HCT116 (cell line): Measurements from ENCODE around the gene PKP2. TPM values are rescaled to one million over a fixed set of nuclear protein-coding genes. Genes with fewer than 3 reads are reported as not detected.

Experiments used
- ATAC-seq: fragments of 200-7000 bp; cut with Tn5 transposase; 2 replicates; pipeline ENCODE4 v1.9.1; 2020; ENCODE audit warnings: mild to moderate bottlenecking, moderate library complexity
- BruUV-seq: library from RNA; stranded (reverse); fragments of 400-500 nt; replicated peaks from 2 replicates; lab custom pipeline; 2021; lab: Mats Ljungman, UMichigan
- CTCF ChIA-PET: fragments of 300-600 bp; sonication (Branson Sonifier 250); formaldehyde crosslinking; loops from one replicate; lab custom pipeline; 2021; ENCODE audit warnings: antibody characterized with exemption; lab: Charles Lee
- POLR2A ChIA-PET: fragments of 300-600, 350-600 bp; sonication (Branson Sonifier 250); formaldehyde crosslinking; loops from one replicate; lab custom pipeline; 2021; ENCODE audit warnings: antibody characterized with exemption; lab: Charles Lee
- RAD21 ChIA-PET, 2 experiments: fragments of 300-600 bp; sonication (Branson Sonifier 250); formaldehyde crosslinking; loops; one replicate each; lab custom pipeline; 2023; ENCODE audit warnings: low total read pairs in 2 of 2; ENCODE audit not compliant: uncharacterized antibody in 2 of 2, unreplicated experiment in 2 of 2, low non-redundant PET in 1 of 2; lab: Charles Lee
- DNase-seq: peaks from one replicate; pipeline ENCODE4 v3.0.0-alpha.2; 2010; ENCODE audit warnings: low read depth, low spot score
- H2AFZ ChIP-seq: fragments of 200-600 bp; shearing (Covaris generic), sonication (generic); 2 replicates; pipeline ENCODE4 v1.6.1; 2017; ENCODE audit warnings: low read depth, mixed run types, mixed read lengths, antibody characterized with exemption, low read length; ENCODE audit not compliant: poor library complexity, severe bottlenecking
- H3K27ac ChIP-seq: 2 replicates; pipeline ENCODE4 v1.5.1; 2012; ENCODE audit warnings: low read depth, low read length
- H3K27me3 ChIP-seq: fragments of 200-600 bp; sonication (generic); 2 replicates; pipeline ENCODE4 v1.6.1; 2016; ENCODE audit warnings: mixed run types, low read length, mixed read lengths; ENCODE audit not compliant: insufficient read depth
- H3K36me3 ChIP-seq, 2 experiments: fragments of 200-500 bp in 1 of 2; fragments of 200-600 bp in 1 of 2; sonication (Bioruptor generic) in 1 of 2; sonication (generic) in 1 of 2; 2 replicates each; pipeline versions ENCODE4 v1.5.1 to v1.6.1; 2014 to 2016; ENCODE audit warnings: low read length in 2 of 2, inconsistent platforms in 1 of 2, mixed read lengths in 1 of 2, mixed run types in 1 of 2; ENCODE audit not compliant: insufficient read depth in 2 of 2, control insufficient read depth in 1 of 2
- H3K4me1 ChIP-seq, 2 experiments: fragments of 200-600 bp in 1 of 2; sonication (generic) in 1 of 2; 2 replicates each; pipeline versions ENCODE4 v1.5.1 to v1.6.1; 2012 to 2017; ENCODE audit warnings: low read length in 2 of 2, inconsistent platforms in 1 of 2, mild to moderate bottlenecking in 1 of 2, mixed read lengths in 1 of 2, mixed run types in 1 of 2, moderate library complexity in 1 of 2; ENCODE audit not compliant: insufficient read depth in 2 of 2, control insufficient read depth in 1 of 2
- H3K4me2 ChIP-seq: fragments of 200-600 bp; sonication (generic); 2 replicates; pipeline ENCODE4 v1.6.1; 2017; ENCODE audit warnings: mixed run types, low read length, mixed read lengths
- H3K4me3 ChIP-seq, 2 experiments: fragments of 200-600 bp in 1 of 2; sonication (generic) in 1 of 2; replicated peaks in 1 of 2; 2 replicates each; pipeline ENCODE4 v1.5.1; 2011 to 2016; ENCODE audit warnings: low read length in 2 of 2, control low read depth in 1 of 2, low read depth in 1 of 2, mild to moderate bottlenecking in 1 of 2, mixed read lengths in 1 of 2, mixed run types in 1 of 2
- H3K79me2 ChIP-seq: fragments of 200-600 bp; sonication (generic); 2 replicates; pipeline ENCODE4 v1.6.1; 2017; ENCODE audit warnings: mild to moderate bottlenecking, mixed run types, low read length, moderate library complexity, mixed read lengths; ENCODE audit not compliant: insufficient read depth
- H3K9ac ChIP-seq: fragments of 200-600 bp; sonication (generic); 2 replicates; pipeline ENCODE4 v1.6.1; 2016; ENCODE audit warnings: low read length, mixed read lengths
- H3K9me2 ChIP-seq: fragments of 200-600 bp; sonication (generic), shearing (Covaris generic); 2 replicates; pipeline ENCODE4 v1.6.1; 2017; ENCODE audit warnings: mixed run types, mild to moderate bottlenecking, moderate library complexity; ENCODE audit not compliant: insufficient read depth
- H3K9me3 ChIP-seq, 2 experiments: fragments of 200-500 bp in 1 of 2; fragments of 200-600 bp in 1 of 2; sonication (Bioruptor generic) in 1 of 2; sonication (generic) in 1 of 2; 2 replicates each; pipeline ENCODE4 v1.6.1; 2014 to 2017; ENCODE audit warnings: low read length in 2 of 2, mixed read lengths in 2 of 2, inconsistent platforms in 1 of 2, low read depth in 1 of 2, mild to moderate bottlenecking in 1 of 2, mixed run types in 1 of 2, moderate library complexity in 1 of 2; ENCODE audit not compliant: control insufficient read depth in 1 of 2, insufficient read depth in 1 of 2
- H4K20me1 ChIP-seq: fragments of 200-600 bp; sonication (generic), shearing (Covaris generic); 2 replicates; pipeline ENCODE4 v1.6.1; 2017; ENCODE audit warnings: mixed run types, mild to moderate bottlenecking, moderate library complexity; ENCODE audit not compliant: insufficient read depth
- CBX3 ChIP-seq: IDR thresholded peaks from 2 replicates; pipeline ENCODE4 v1.6.1; 2012; ENCODE audit warnings: low read depth
- CEBPB ChIP-seq: IDR thresholded peaks from 2 replicates; pipeline ENCODE4 v1.6.1; 2012; ENCODE audit warnings: low read depth
- EGR1 ChIP-seq: IDR thresholded peaks from 2 replicates; pipeline ENCODE4 v1.6.1; 2012; ENCODE audit warnings: low read depth
- ELF1 ChIP-seq: IDR thresholded peaks from 2 replicates; pipeline ENCODE4 v1.6.1; 2012; ENCODE audit warnings: low read depth, borderline replicate concordance
- EZH2 ChIP-seq: fragments of 200-600 bp; sonication (generic); IDR thresholded peaks from 2 replicates; pipeline ENCODE4 v1.6.1; 2017; ENCODE audit warnings: antibody characterized with exemption, mixed run types
- EZH2phosphoT487 ChIP-seq: fragments of 200-600 bp; IDR thresholded peaks from 2 replicates; pipeline ENCODE4 v1.6.1; 2018; ENCODE audit warnings: antibody characterized with exemption, borderline replicate concordance
- FOSL1 ChIP-seq: IDR thresholded peaks from 2 replicates; pipeline ENCODE4 v1.6.1; 2012; ENCODE audit warnings: low read depth
- POLR2A ChIP-seq: IDR thresholded peaks from 2 replicates; pipeline ENCODE4 v1.7.0; 2011; ENCODE audit warnings: borderline replicate concordance; ENCODE audit not compliant: insufficient read depth, insufficient read length; ENCODE audit errors: extremely low read depth
- RAD21 ChIP-seq: IDR thresholded peaks from 2 replicates; pipeline ENCODE4 v1.6.1; 2012; ENCODE audit warnings: low read depth, mild to moderate bottlenecking
- SIN3A ChIP-seq: IDR thresholded peaks from 2 replicates; pipeline ENCODE4 v1.6.1; 2012; ENCODE audit warnings: low read depth
- SRF ChIP-seq: IDR thresholded peaks from 2 replicates; pipeline ENCODE4 v1.6.1; 2012; ENCODE audit warnings: low read depth
- TCF7L2 ChIP-seq: IDR thresholded peaks from 2 replicates; pipeline ENCODE4 v1.7.0; 2011; ENCODE audit warnings: borderline replicate concordance, inconsistent platforms; ENCODE audit not compliant: insufficient read depth, insufficient read length; ENCODE audit errors: extremely low read depth
- YY1 ChIP-seq: IDR thresholded peaks from 2 replicates; pipeline ENCODE4 v1.6.1; 2011; ENCODE audit warnings: low read length, low read depth, moderate library complexity, mild to moderate bottlenecking; ENCODE audit not compliant: insufficient replicate concordance; ENCODE audit errors: extremely low read depth
- ZFX ChIP-seq: fragments of 450-650 bp; IDR thresholded peaks from 2 replicates; pipeline ENCODE4 v1.6.1; 2017
- ZNF274 ChIP-seq: fragments of 200-500 bp; sonication (Bioruptor generic); IDR thresholded peaks from 2 replicates; pipeline ENCODE4 v1.6.1; 2014; ENCODE audit warnings: mild to moderate bottlenecking, low read depth, low read length, inconsistent platforms
- intact Hi-C: fragments of 100-400 bp; cut with micrococcal nuclease; formaldehyde crosslinking; loops from 2 replicates; pipeline ENCODE4 v1.10.0; 2022
- total RNA-seq: library from RNA; stranded (reverse); gene quantifications from one replicate; pipeline ENCODE4 v1.2.1, GENCODE V29; 2021; ENCODE audit not compliant: unreplicated experiment
- TF ChIP-seq, protein P1 (sequence below): IDR thresholded peaks from 2 replicates; pipeline ENCODE4 v1.6.1; 2011; ENCODE audit warnings: mild to moderate bottlenecking, low read length, moderate library complexity; ENCODE audit not compliant: insufficient replicate concordance; ENCODE audit errors: extremely low read depth
- TF ChIP-seq, protein P2 (sequence below): IDR thresholded peaks from 2 replicates; pipeline ENCODE4 v1.6.1; 2012
- TF ChIP-seq, protein P3 (sequence below): IDR thresholded peaks from 2 replicates; pipeline ENCODE4 v1.6.1; 2012

Gene PKP2
- total RNA-seq, 1 experiment from 2014 or later = 21.5 TPM

GRCh38 chr12:32770141-32770540, 126.4 kb downstream of the PKP2 start:
- CTCF ChIA-PET = interaction anchor here (3.0 kb wide), 1 partner anchor 14 kb away, joined by 11 read pairs; the partner anchor contains the start of gene YARS2
- POLR2A ChIA-PET = interaction anchor here (1.2 kb wide), 1 partner anchor 14 kb away, joined by 3 read pairs; the partner anchor contains the start of gene YARS2

GRCh38 chr12:32768518-32768917, 128.1 kb downstream of the PKP2 start:
- H3K9me2 ChIP-seq = no peaks in the 10 kb centered on the region
- no peak for TF ChIP-seq EZH2phosphoT487
- TF ChIP-seq, protein P1, sequence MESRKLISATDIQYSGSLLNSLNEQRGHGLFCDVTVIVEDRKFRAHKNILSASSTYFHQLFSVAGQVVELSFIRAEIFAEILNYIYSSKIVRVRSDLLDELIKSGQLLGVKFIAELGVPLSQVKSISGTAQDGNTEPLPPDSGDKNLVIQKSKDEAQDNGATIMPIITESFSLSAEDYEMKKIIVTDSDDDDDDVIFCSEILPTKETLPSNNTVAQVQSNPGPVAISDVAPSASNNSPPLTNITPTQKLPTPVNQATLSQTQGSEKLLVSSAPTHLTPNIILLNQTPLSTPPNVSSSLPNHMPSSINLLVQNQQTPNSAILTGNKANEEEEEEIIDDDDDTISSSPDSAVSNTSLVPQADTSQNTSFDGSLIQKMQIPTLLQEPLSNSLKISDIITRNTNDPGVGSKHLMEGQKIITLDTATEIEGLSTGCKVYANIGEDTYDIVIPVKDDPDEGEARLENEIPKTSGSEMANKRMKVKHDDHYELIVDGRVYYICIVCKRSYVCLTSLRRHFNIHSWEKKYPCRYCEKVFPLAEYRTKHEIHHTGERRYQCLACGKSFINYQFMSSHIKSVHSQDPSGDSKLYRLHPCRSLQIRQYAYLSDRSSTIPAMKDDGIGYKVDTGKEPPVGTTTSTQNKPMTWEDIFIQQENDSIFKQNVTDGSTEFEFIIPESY = no peak
- TF ChIP-seq POLR2A = no peak
- TF ChIP-seq EZH2 = no peak
- TF ChIP-seq FOSL1 = no peak
- TF ChIP-seq SRF = no peak
- no peak for TF ChIP-seq TCF7L2
- TF ChIP-seq ZFX = no peak
- TF ChIP-seq CEBPB = no peak
- TF ChIP-seq, protein P2, sequence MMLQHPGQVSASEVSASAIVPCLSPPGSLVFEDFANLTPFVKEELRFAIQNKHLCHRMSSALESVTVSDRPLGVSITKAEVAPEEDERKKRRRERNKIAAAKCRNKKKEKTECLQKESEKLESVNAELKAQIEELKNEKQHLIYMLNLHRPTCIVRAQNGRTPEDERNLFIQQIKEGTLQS = no peak
- TF ChIP-seq RAD21 = no peak
- no peak for TF ChIP-seq SIN3A
- TF ChIP-seq, protein P3, sequence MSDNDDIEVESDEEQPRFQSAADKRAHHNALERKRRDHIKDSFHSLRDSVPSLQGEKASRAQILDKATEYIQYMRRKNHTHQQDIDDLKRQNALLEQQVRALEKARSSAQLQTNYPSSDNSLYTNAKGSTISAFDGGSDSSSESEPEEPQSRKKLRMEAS = no peak
- no peak for TF ChIP-seq ZNF274
- TF ChIP-seq ELF1 = no peak
- no peak for TF ChIP-seq EGR1
- no peaks in the 10 kb centered on the region for H3K36me3 ChIP-seq
- no peak overlapping the region for H3K9ac ChIP-seq
- H3K27me3 ChIP-seq = no peaks in the 10 kb centered on the region
- H3K4me1 ChIP-seq = no peaks in the 10 kb centered on the region
- intact Hi-C loops = no loop called here
- H3K27ac ChIP-seq = no peak overlapping the region
- ChIA-PET RAD21 (no interaction called here), POLR2A (no interaction called here), CTCF (interaction anchor here (3.0 kb wide), 1 partner anchor 13 kb away, joined by 11 read pairs; the partner anchor contains the start of gene YARS2)
- ATAC-seq = no peak
- no peaks in the 10 kb centered on the region for H3K79me2 ChIP-seq
- H3K4me2 ChIP-seq = no peak overlapping the region
- BruUV-seq = no TSS peak
- no peak overlapping the region for H3K4me3 ChIP-seq
- no peaks in the 10 kb centered on the region for H4K20me1 ChIP-seq
- DNase-seq = no peak
- no peak overlapping the region for H2AFZ ChIP-seq
- H3K9me3 ChIP-seq = no peaks in the 10 kb centered on the region

More at GRCh38 chr12:32770141-32770540, 126.4 kb downstream of the PKP2 start:
- H3K9me2 ChIP-seq = no peaks in the 10 kb centered on the region
- H3K9ac ChIP-seq = no peak overlapping the region
- no peak for ATAC-seq
- DNase-seq = no peak
- no peak overlapping the region for H3K4me3 ChIP-seq
- H3K4me1 ChIP-seq = no peaks in the 10 kb centered on the region
- H3K79me2 ChIP-seq = no peaks in the 10 kb centered on the region
- no peaks in the 10 kb centered on the region for H4K20me1 ChIP-seq
- no peaks in the 10 kb centered on the region for H3K9me3 ChIP-seq
- TF ChIP-seq ZNF274 (no peak), ELF1 (no peak), CBX3 (no peak), CEBPB (no peak), FOSL1 (no peak), RAD21 (no peak), EZH2 (no peak), SIN3A (no peak), EGR1 (no peak), YY1 (no peak), POLR2A (no peak), EZH2phosphoT487 (no peak)
- TF ChIP-seq, protein P3 = no peak
- no peaks in the 10 kb centered on the region for H3K27me3 ChIP-seq
- intact Hi-C loops = no loop called here
- no peaks in the 10 kb centered on the region for H3K36me3 ChIP-seq
- H2AFZ ChIP-seq = no peak overlapping the region
- no peak overlapping the region for H3K4me2 ChIP-seq
- no TSS peak for BruUV-seq
- RAD21 ChIA-PET = no interaction called here
- H3K27ac ChIP-seq = no peak overlapping the region
